Measurements from ENCODE around the gene TRAPPC14.

DNA sequence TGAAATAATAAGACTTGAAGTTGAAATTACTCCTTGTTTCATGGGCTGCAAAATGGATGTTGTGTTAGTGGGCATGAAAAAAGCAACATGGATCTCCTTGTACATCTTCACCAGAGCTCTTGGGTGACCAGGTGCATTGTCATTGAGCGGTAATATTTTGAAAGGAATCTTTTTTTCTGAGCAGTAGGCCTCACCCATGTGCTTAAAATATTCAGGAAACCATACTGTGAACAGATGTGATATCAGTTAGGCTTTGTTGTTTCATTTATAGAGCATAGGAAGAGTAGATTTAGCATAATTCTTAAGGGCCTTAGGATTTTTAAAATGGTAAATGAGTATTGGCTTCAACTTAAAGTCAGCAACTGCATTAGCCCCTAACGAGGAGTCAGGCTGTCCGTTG is 34.4 kb upstream of the TRAPPC14 start:
- TF ChIP-seq, protein P1, sequence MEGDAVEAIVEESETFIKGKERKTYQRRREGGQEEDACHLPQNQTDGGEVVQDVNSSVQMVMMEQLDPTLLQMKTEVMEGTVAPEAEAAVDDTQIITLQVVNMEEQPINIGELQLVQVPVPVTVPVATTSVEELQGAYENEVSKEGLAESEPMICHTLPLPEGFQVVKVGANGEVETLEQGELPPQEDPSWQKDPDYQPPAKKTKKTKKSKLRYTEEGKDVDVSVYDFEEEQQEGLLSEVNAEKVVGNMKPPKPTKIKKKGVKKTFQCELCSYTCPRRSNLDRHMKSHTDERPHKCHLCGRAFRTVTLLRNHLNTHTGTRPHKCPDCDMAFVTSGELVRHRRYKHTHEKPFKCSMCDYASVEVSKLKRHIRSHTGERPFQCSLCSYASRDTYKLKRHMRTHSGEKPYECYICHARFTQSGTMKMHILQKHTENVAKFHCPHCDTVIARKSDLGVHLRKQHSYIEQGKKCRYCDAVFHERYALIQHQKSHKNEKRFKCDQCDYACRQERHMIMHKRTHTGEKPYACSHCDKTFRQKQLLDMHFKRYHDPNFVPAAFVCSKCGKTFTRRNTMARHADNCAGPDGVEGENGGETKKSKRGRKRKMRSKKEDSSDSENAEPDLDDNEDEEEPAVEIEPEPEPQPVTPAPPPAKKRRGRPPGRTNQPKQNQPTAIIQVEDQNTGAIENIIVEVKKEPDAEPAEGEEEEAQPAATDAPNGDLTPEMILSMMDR (IDR thresholded peaks at IDR 0.05; ENCODE audit: low read depth, low read length), result no peak
- TF ChIP-seq POLR2A (IDR thresholded peaks at IDR 0.05; ENCODE audit: extremely low read depth, insufficient read length), result no peak
- TF ChIP-seq, protein P2, sequence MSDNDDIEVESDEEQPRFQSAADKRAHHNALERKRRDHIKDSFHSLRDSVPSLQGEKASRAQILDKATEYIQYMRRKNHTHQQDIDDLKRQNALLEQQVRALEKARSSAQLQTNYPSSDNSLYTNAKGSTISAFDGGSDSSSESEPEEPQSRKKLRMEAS (IDR thresholded peaks at IDR 0.05; ENCODE audit: low read depth, low read length), result no peak
